Heart left ventricle (tissue), 16 donors: ENCODE data around the gene MAN2A2. TPM values are rescaled to one million over a fixed set of nuclear protein-coding genes. Genes with fewer than 3 reads are reported as not detected.

ENCODE experiments used
- ATAC-seq, 4 donors: fragments of 200-7000 bp; cut with Tn5 transposase; one replicate each; pipeline ENCODE4 v1.9.1; 2020 to 2022; ENCODE audit warnings: moderate library complexity in 4 of 4, mild to moderate bottlenecking in 3 of 4, moderate number of reproducible peaks in 1 of 4
- DNase-seq, 5 donors: peaks; one replicate each; pipeline ENCODE4 v3.0.0-alpha.2; 2020
- H3K27ac ChIP-seq, 12 donors: fragments of 200-600 bp; sonication (generic) in 4 of 12; one replicate each; pipeline versions ENCODE4 v1.5.0 to v1.8.0; 2016 to 2022; ENCODE audit warnings: mild to moderate bottlenecking in 2 of 12
- H3K27me3 ChIP-seq, 9 donors: fragments of 200-600 bp; sonication (generic) in 2 of 9; one replicate each; pipeline versions ENCODE4 v1.5.1 to v1.8.0; 2016 to 2022; ENCODE audit warnings: mild to moderate bottlenecking in 3 of 9
- H3K36me3 ChIP-seq, 9 donors: fragments of 200-600 bp; sonication (generic) in 2 of 9; one replicate each; pipeline versions ENCODE4 v1.5.0 to v1.8.0; 2018 to 2022; ENCODE audit warnings: mild to moderate bottlenecking in 2 of 9
- H3K4me1 ChIP-seq, 12 donors: fragments of 200-600 bp; sonication (generic) in 4 of 12; one replicate each; pipeline versions ENCODE4 v1.5.0 to v1.8.0; 2016 to 2022; ENCODE audit warnings: mild to moderate bottlenecking in 3 of 12
- H3K4me3 ChIP-seq, 12 donors: fragments of 200-600 bp; sonication (generic) in 4 of 12; one replicate each; pipeline versions ENCODE4 v1.5.0 to v1.8.0; 2017 to 2022; ENCODE audit warnings: mild to moderate bottlenecking in 9 of 12, moderate library complexity in 4 of 12
- H3K9me3 ChIP-seq, 12 donors: fragments of 200-600 bp; sonication (generic) in 4 of 12; one replicate each; pipeline versions ENCODE4 v1.5.0 to v1.8.0; 2016 to 2022; ENCODE audit warnings: mild to moderate bottlenecking in 1 of 12
- CTCF ChIP-seq, 12 donors: fragments of 200-600 bp; sonication (generic) in 4 of 12; IDR thresholded peaks; one replicate each; pipeline versions ENCODE4 v1.5.0 to v1.8.0; 2018 to 2022; ENCODE audit warnings: antibody characterized with exemption in 12 of 12, mild to moderate bottlenecking in 5 of 12
- POLR2A ChIP-seq, 2 donors: fragments of 450-650 bp; IDR thresholded peaks; one replicate each; pipeline ENCODE4 v1.6.1; 2017; ENCODE audit warnings: antibody characterized with exemption in 2 of 2, mild to moderate bottlenecking in 2 of 2, moderate library complexity in 2 of 2
- WGBS, 4 donors: extraction: QIAGEN DNeasy Blood & Tissue Kit in 2 of 4; methylation state at CpG; one replicate each; pipeline versions ENCODE4 v1.1.5 to v1.1.7; 2013 to 2018; 5-methylcytosine and 5-hydroxymethylcytosine counted together
- intact Hi-C, 10 donors: fragments of 100-400 bp; cut with DNase I; formaldehyde crosslinking; loops; one replicate each; pipeline versions ENCODE4 v1.11.1 to v1.14.2; 2022
- polyA plus RNA-seq, 2 donors: library from polyadenylated mRNA; stranded (reverse); fragments of 200-250 nt; gene quantifications; one replicate each; pipeline ENCODE4 v1.2.3, GENCODE V29; 2013
- total RNA-seq, 9 donors: library from RNA; depleted of rRNA in 2 of 9; stranded (reverse); fragments of >200 nt in 2 of 9; fragmentation: NEBNext Ultra II Directional in 3 of 9; extraction: Animal tissue kit (Norgen Biotek cat#: 25700) in 3 of 9; gene quantifications; one replicate each; pipeline versions ENCODE4 v1.1.0 to v1.2.4, GENCODE V29; 2016 to 2023
- donor health status: ischemic (EF 13 %, LVEDD 7.1; RV severe dilation, severe dysfunction).
- donor health status: healthy with polysubstance abuse.
- donor health status: DM: no; HTN: yes; CAD: no.
- donor health status: DM: no; HTN: no; CAD: no.
- donor health status: ischemic (EF 25% LVEDD 6.9; RV normal size, moderate dysfunction).
- donor health status: ischemic (EF 25% LVEDD 5.7; RV mildly dilated, moderate dysfunction).
- donor health status: healthy.
- donor health status: DM: yes; HTN: yes; CAD: no.
- donor health status: ischemic (EF 35%, LVEDD 5.7; RV mildly dilated, moderate dysfunction).
- donor health status: nonischemic (EF 11% LVEDD 7.7; RV severe dilation, severe dysfunction).
- donor health status: DM: yes; HTN: yes; CAD: no.
- donor health status: PGD.
- donor health status: ischemic (EF 29% LVEDD 5.4; RV normal size, mild dysfunction).
- donor health status: nonischemic (EF 23%, LVEDD 6.1; RV moderate dilation, normal function).

MAN2A2 gene
- total and polyA plus RNA-seq, 11 donors: 38.7 to 145 (median 87.6) TPM

- Histone ChIP-seq H3K4me1 (peaks cover 0 to 42% (median 28%) of the 10 kb centered on the region in 12 donors), H3K36me3 (peaks cover 0 to 66% (median 61%) of the 10 kb centered on the region in 9 donors), H3K4me3 (no peak overlapping the region), H3K9me3 (no peaks in the 10 kb centered on the region), H3K27me3 (no peaks in the 10 kb centered on the region), H3K27ac (peak overlapping the region in 1 of 12 donors; percentile 98)
- peak in 1 of 5 donors; percentile 63 for DNase-seq
- intact Hi-C loops: loop anchor here in 5 of 10 donors (5.0 to 10.0 kb wide), 5 partner anchors 164 to 557 kb away; partner anchors contain the start of genes BLM (in 3 of the 5) and CRTC3 (in 1 of the 5)
- ATAC-seq: no peak
- WGBS, 4 donors: 85 to 89% (median 87%) methylated on average over 30 to 35 of the region's 35 CpGs
- no peak for TF ChIP-seq CTCF (IDR thresholded peaks at IDR 0.05)
- no peak for TF ChIP-seq POLR2A (IDR thresholded peaks at IDR 0.05)
Measured at GRCh38 chr15:90881181-90881977, 21.7 kb upstream of the MAN2A2 start.

GRCh38 chr15:90881978-90882721 lies 21.0 kb upstream of the MAN2A2 start:
- H3K36me3 ChIP-seq: peaks cover 0 to 66% (median 58%) of the 10 kb centered on the region in 9 donors
- intact Hi-C loops: loop anchor here in 5 of 10 donors (5.0 to 10.0 kb wide), 5 partner anchors 165 to 557 kb away; partner anchors contain the start of genes BLM (in 3 of the 5) and CRTC3 (in 1 of the 5)
- no peaks in the 10 kb centered on the region for H3K9me3 ChIP-seq
- no peaks in the 10 kb centered on the region for H3K27me3 ChIP-seq
- peaks cover 0 to 50% (median 34%) of the 10 kb centered on the region in 12 donors for H3K4me1 ChIP-seq
- TF ChIP-seq CTCF (IDR thresholded peaks at IDR 0.05) (no peak), POLR2A (IDR thresholded peaks at IDR 0.05) (no peak)
- ATAC-seq (no peak), DNase-seq (peak in 1 of 5 donors; percentile 64)
- WGBS, 4 donors: 84 to 94% (median 88%) methylated on average over 18 to 19 of the region's 19 CpGs
- peak overlapping the region in 11 of 12 donors; percentile 88 to 99 (median 96) for H3K27ac ChIP-seq
- no peak overlapping the region for H3K4me3 ChIP-seq

GRCh38 chr15:90882781-90883525 lies 20.1 kb upstream of the MAN2A2 start:
- Histone ChIP-seq H3K27me3 (no peaks in the 10 kb centered on the region), H3K27ac (peak overlapping the region; percentile 88 to 99 (median 96)), H3K4me3 (peak overlapping the region in 6 of 12 donors; percentile 43 to 86 (median 78)), H3K4me1 (peaks cover 0 to 58% (median 37%) of the 10 kb centered on the region in 12 donors), H3K9me3 (no peaks in the 10 kb centered on the region), H3K36me3 (peaks cover 0 to 65% (median 54%) of the 10 kb centered on the region in 9 donors)
- intact Hi-C loops: loop anchor here in 5 of 10 donors (5.0 to 10.0 kb wide), 5 partner anchors 166 to 558 kb away; partner anchors contain the start of genes BLM (in 3 of the 5) and CRTC3 (in 1 of the 5)
- peak in 1 of 5 donors; percentile 69 for DNase-seq
- ATAC-seq: no peak
- WGBS, 4 donors: 67 to 81% (median 75%) methylated on average over 13 of the region's 13 CpGs
- no peak for TF ChIP-seq POLR2A (IDR thresholded peaks at IDR 0.05)

- H3K36me3 ChIP-seq: peaks cover 0 to 64% (median 48%) of the 10 kb centered on the region in 9 donors
- DNase-seq (peak in 1 of 5 donors; percentile 41), ATAC-seq (peak in 2 of 4 donors; percentile 1 to 3)
- H3K4me3 ChIP-seq: peak overlapping the region in 10 of 12 donors; percentile 43 to 86 (median 74)
- 35 to 60% (median 50%) methylated on average over 7 of the region's 7 CpGs for WGBS, 4 donors
- intact Hi-C loops: loop anchor here in 5 of 10 donors (5.0 to 10.0 kb wide), 5 partner anchors 166 to 559 kb away; partner anchors contain the start of genes BLM (in 3 of the 5) and CRTC3 (in 1 of the 5)
- peak overlapping the region; percentile 88 to 99 (median 96) for H3K27ac ChIP-seq
- no peaks in the 10 kb centered on the region for H3K27me3 ChIP-seq
- H3K4me1 ChIP-seq: peaks cover 0 to 59% (median 37%) of the 10 kb centered on the region in 12 donors
- TF ChIP-seq CTCF (IDR thresholded peaks at IDR 0.05) (no peak), POLR2A (IDR thresholded peaks at IDR 0.05) (no peak)
- no peaks in the 10 kb centered on the region for H3K9me3 ChIP-seq
Measured at GRCh38 chr15:90883526-90883975, 19.6 kb upstream of the MAN2A2 start.
